ENCODE results near the gene USHBP1.

The USHBP1 gene

DNA sequence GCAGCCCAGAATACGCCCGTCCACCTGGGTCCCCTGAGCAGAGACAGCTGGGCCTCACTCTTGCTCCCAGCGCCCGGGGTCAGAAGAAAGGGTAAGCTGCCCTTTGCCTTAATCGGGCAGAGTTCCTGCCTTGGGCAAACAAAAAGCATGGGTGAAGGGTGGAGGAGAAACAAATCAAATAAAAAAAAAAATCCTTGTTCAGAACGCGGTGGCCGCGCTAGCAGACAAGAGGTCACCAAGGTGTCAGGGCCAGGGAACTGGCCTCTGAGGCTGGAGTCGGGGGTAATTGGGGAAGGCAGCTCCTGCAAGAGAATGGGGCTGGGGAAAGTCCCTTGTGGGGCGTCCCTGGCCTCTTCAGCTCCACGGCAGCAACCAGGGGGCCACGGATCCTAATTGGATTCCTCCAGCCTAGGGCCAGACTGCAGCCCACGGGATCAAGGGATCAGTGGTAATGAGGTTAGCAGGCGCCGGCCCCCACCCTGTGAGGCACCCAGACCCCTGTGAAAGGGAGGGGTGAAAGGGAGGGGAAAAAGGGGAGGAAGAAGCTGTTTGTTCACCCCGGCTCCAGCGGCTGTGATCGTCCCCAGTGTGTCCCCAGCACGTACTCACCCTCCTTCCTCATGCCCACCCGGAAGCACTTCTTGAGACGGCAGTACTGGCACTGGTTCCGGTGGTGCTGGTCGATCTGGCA lies 24.3 kb downstream of the USHBP1 start:
- DNase-seq (ENCODE audit: low read depth in 2 of 2) = no peak

DNA sequence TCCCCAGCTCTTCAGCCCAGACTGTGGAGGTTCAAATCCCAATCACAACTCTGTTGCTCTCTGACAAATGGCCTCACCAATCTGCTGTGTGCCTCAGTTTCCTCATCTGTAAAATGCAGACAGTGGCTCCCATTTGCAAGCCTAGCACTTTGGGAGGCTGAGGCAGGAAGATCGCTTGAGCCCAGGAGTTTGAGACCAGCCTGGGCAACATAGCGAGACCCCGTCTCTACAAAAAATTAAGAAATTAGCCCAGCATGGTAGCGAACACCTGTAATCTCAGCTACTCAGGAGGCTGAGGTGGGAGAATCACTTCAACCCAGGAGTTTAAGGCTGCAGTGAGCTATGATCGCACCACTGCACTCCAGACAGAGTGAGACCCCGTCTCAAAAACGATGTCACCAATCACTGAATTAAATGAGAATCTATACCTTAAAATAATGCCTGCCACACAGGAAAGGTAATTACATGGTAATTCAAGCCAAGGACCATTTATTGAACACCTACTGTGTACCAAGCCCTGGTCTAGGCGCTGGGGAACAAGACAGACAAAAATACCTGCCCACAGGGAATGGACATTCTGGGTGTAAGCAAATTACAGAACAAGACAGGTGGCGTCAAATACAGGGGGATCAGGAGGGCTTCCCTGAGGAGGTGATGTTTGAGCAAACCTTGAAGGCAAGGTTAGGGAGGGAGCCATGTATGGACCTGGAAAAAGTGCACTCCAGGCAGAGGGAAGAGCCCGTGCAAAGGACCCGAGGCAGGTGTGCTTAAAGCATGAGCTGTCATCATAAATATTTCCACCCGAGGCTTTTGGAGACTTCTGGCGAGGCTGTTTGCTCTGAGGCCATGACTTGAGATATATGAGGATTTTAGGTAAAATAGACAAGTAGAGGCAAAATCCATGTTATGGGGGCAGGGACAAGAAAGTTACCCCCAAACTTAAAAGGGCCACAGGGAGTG lies 26.5 kb downstream of the USHBP1 start:
- DNase-seq (ENCODE audit: low read depth in 2 of 2) = no peak

DNA sequence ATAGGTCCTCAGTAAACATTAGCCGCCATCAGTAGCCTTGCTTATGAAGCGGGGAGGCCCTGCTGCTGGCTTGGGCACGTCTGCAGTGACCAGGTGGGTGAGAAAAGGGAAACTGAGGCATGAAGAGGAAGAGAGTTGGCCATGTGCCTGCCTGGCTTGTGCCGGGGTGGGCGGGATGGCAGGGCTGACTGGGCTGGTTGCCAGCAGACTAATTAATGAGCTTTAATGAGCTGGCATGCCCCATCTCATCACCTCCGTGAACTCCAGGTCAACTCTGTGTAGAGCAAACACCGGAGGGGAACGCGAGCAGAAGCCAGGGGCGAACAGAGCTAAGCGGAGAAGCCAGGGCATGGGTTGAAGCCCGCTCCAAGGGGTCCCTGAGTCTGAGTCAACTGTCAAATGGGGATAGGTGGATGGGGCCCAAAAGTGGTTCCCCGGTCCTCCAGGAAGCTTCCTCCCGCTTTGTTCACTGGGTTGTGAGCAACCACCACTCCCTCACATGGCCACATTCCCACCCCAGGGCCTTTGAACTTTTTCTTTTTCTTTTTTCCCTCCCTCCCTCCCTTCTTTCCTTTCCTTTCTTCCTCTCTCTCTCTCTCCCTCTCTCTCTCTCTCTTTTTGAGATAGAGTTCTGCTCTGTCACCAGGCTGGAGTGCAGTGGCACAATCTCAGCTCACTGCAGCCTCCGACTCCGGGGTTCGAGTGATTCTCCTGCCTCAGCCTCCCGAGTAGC lies 27.6 kb downstream of the USHBP1 start:
- DNase-seq (ENCODE audit: low read depth in 2 of 2) = no peak

DNA sequence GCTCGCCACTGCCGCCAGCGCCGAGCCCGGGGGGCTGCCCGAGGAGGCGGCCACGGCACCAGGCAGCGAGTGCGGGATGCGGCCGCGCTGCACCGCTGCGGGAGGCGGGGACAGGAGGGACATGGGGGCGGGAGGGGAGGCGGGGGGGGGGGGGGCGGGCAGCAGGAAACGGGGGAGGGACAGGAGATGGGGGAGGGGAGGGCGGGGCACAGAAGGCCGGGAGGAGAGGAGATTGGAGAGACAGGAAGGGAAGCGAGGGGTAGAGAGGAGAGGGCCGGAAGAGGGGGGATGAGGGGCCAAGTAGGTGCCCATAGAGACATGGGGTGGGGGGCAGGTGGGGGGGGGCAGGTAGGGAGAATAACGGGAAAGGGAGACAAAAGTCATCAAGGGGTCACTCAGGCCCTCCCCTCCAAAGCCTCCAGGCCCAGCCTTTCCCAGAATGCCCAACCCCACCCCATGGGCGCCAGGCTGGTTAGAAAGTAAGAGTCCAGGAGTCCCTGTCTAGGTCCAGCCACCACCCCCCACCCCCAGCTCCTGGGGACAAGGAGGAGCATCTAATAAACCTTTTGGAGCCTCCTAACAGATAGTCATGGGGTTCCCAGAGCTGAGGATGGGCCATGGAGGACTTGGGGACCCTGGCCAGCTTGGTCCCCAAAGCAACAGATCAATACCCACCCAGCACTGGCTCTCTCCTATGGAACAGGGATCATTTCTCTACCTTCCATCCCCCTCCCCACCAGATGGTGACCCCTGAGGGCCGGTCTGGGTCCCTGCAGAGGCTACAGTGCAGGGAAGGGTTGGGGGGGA lies 28.4 kb downstream of the USHBP1 start:
- no peak for DNase-seq (ENCODE audit: low read depth in 2 of 2)

DNA sequence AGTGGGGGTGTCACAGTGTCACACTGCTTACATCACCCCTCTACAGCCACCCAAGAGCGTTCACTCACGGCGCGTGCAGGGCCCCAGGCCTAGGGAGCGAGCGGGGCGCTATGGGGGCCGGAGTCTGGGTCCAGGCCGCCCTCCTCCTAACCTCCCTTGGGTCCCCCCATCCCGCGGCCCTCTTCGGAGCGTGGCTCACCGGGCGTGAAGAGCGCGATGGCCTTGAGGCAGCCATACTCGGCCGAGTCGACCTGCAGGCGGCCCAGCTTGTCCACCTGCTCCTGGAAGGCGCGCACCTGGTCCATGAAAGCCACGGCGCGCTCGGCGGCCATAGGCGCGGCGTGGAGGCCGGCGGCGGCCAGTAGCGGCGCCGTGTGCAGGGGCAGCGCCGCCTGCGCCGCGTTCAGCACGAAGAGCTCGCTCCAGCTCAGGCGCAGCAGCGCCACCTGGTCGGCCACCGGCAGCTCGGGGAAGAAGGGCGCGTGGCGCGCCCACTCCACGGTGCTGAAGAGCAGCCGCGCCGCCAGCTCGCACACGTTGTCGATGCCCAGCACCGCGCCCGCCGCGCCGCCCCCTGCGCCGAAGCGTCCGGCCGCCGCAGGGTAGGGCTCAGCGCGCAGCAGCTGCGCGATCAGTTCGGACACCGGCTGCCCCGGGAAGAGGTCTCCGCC lies 29.1 kb downstream of the USHBP1 start:
- peak; percentile 46 to 56 for DNase-seq (ENCODE audit: low read depth in 2 of 2)

DNA sequence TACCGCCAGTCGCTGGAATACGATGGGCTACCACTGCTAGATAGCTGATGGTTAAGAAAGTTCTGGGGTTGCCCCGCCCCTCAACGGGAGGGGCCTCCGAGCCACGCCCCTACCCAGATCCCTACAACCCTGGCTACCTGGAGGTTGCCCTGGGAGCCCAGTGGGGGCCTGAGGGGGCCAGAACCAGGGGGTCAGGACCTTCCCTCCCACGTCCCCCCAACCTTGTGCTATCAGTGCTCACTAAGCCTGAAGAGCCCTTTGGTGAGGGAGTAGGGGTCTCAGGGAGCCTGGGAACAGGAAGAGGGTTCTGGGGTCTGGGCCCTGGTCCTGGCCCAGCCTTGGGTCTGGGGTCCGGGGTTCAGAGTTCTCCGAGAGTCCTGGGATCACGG lies 29.6 kb downstream of the USHBP1 start:
- DNase-seq (ENCODE audit: low read depth in 2 of 2) = peak in 1 of 2 donors; percentile 47

DNA sequence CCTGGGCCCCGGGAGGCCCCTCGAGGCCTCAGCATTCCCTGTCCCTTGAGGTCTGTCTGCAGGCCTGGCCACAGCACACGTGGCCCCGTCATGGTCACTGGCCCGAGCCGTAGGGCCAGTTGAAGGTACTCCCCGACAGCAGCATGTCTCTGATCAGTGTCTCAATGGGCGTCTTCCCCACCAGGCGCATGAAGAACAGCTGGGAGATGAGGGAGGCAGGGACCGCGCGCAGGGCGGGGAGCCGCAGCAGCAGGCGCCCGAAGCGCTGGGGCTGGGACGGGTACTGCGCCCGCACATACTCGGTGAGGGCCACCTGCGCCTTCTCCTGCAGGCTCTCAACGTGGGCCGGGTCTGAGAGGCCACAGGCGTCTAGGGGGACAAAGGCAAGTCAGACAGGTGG lies 32.3 kb downstream of the USHBP1 start:
- DNase-seq (ENCODE audit: low read depth in 2 of 2) = no peak

DNA sequence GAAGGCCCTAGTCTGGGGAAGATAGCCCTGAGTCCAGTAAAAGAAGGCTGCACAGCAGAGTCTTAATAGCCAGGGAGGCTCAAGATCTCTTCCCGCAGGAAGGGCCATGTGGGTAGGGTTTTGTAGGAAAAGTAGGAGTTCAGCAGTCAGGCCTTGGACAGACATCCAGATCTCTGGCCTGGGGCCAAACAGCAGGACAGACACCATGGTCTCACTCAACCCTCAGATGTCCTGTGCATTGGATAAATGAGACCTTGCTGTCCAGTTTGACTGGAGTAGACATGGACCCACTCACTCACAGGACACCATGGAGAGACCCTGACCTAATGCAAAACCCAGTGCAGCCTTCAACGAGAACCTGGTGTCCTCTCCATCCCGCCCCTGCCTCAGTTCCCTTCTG lies 34.7 kb downstream of the USHBP1 start:
- no peak for DNase-seq (ENCODE audit: low read depth in 2 of 2)

DNA sequence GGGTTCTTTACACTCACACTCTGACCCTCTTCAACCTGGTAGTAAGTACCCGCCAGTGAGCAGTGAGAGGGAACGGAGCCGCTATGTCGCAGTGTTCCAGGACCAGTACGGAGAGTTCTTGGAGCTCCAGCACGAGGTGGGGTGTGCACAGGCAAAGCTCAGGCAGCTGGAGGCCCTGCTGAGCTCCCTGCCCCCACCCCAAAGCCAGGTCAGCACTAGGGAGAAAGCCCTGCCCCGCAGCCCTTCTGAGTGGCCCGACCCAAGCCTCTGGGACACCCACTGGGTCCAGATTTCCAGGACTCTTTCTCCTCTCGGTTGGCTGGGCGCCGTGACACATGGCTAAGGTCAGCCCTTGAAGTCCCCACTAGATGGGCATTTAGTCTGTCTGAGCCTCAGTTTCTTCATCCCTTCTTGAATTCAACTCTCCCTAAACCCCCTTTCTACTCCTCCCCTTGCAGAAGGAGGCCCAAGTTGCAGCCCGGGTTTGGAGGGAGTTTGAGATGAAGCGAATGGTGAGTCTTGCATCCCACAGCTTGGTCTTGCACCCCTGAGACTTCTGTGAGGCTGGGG lies 36.7 kb downstream of the USHBP1 start:
- DNase-seq (ENCODE audit: low read depth in 2 of 2) = no peak

DNA sequence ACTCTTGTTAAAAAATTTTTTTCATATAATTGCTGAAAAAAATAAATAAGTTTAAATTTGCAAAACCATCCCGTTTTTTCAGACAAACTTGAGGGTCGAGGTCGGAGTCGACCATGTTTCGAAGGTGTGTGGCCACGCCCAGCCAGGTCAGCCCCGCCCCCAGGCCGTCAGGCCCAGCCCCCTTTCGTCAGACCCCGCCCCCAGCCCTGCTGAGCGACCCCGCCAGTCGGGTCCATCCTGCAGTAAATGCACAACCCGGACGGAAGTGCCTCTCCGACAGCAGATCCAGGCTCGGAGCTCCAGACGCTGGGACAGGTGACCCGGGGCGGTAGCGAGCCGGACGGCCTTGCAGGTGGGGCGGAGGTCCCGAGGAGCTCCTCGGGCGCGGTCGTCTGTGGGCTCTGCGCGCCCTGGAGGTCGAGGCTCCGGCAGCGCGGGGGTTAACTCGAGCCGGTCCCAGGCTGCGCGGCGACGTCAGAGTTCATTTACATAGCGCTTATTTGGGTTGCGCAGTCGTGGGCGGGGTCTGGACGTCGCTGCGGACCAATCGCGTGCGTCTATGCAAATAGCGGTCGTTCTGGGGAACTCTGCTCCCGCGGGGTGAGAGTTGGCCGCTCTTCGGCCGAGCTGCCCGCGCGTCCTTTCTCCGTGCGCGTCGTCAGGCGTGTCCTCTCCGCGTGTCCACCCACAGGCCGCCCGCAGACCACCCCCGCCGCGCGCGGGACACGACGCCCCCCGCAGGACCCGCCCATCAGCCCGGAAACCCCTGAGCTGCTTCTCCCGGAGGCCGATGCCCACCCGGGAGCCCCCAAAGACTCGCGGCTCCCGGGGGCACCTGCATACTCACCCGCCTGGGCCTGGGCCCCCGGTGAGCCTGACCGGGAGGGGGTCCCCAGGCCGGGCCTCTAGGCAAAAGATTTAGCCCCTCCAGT lies 38.3 kb downstream of the USHBP1 start, which contains the start of gene OCEL1:
OCEL1 (plus strand) TSS at position 225 of the 932 bp plus-strand sequence; CDS start at position 247, 22 bp downstream.
- DNase-seq (ENCODE audit: low read depth in 2 of 2) = peak; percentile 89 to 92

DNA sequence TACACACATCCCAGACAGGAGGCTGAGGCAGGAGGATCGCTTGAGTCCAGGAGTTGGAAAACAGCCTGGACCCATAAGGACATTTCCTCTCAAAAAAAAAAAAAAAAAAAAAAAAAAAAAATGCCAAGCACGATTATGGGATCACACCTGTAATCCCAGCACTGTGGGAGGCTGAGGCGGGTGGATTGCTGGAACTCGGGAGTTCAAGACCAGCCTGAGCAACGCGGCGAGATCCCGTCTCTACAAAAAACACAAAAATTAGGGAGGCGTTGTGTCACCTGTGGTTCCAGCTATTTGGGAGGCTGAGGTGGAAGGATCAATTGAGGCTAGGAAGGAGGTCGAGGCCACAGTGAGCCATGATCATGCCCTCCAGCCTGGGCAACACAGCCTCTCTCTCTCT lies 39.5 kb downstream of the USHBP1 start:
- DNase-seq (ENCODE audit: low read depth in 2 of 2) = no peak

DNA sequence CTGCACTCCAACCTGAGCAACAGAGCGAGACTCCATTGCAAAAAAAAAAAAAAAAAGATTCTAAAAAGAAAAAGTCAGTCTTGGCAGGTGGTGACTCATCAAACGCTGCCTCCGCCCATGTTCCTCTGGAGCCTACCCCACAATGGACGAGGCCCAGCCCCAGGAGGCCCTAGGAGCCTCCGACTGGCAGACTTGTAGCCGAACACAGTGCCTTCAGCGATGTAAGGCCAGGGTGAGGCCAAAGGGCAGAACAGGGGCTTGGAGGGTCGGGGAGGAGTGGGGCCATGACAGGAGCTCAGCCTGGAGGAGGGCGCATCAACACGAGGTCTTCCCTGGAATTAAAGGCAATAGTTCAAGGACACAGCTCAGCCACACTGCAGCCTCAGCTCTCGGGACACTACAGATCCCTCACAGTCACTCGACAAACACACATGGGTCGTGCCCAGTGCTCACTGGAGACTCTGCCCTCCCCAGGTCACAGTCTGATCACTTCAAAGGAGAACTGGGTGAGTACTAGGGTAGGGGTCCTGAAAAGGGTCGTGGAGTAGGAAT lies 44.3 kb downstream of the USHBP1 start:
- DNase-seq (ENCODE audit: low read depth in 2 of 2) = no peak

DNA sequence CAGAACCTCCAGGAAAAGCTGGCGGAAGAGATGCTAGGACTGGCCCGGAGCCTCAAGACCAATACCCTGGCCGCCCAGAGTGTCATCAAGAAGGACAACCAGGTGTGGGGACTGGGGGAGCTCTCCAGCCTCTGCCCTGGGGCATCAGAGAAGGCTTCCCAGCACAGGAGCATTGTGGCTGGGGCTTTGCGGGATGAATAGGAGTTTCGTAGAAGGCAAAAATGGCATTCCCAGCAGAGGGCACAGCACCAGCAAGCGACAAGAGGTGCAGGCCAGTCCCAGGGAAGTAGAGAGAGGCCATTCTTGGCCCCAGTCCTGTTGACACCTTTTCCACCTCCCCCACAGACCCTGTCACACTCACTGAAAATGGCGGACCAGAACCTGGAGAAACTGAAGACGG lies 45.3 kb downstream of the USHBP1 start:
- DNase-seq (ENCODE audit: low read depth in 2 of 2) = no peak

DNA sequence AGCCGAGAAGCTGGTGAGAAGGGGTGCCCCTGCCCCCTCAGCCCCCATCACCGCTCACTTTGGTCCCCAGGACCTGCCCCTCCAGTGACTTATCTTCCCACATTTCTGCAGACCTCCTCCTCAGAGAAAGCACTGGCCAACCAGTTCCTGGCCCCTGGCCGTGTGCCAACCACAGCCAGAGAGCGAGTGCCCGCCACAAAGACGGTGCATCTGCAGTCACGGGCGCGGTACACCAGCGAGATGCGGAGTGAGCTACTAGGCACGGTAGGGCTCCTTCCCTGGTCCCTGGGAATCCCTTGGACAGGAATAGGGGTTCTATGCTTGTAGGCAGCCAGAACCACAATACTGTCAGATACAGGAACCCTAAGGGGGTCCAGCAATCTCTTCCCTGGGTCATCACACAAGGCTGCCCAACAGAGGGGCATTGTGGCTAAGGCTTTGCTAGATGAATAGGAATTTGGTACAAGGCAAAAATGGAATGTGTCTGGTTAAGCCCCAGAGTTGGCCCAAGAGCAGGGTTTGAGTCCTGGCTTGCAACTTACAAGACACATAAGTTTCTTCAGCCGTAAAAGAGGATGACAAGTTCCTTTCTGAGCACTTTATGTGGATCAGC lies 48.4 kb downstream of the USHBP1 start:
- no peak for DNase-seq (ENCODE audit: low read depth in 2 of 2)

DNA sequence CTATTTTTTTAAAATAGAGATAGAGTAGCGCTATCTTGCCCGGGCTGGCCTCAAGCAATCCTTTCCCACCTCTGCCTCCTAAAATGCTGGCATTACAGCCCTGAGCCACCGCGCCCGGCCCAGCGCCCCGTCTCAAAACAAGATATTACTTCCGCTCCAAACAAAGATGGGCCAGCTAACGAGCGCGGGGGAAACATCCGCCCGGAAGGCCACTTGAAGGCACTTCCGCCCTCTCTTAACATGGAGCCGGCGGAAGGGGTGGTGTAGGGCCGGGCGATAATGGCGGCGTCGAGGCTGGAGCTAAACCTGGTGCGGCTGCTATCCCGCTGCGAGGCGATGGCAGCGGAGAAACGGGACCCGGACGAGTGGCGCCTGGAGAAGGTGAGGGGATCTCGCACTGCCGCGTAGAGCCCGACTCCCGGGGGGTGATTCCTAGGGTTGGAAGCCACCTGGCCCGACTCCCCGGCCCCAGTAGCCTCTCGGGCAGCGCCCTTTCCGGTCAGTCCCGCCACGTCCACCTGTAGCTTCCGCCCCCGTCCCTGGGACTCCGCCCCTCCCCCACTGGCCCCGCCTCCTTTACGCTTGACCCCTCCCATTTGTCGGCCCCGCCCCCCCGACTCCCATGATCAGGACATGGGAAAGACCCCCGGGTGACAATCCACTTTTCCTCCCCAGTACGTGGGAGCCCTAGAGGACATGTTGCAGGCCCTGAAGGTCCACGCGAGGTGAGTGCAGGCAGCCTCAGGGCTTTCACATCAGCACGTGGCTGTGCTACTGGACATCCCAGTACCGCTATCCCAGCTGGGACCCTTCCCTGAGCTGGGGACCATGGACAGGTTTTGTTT lies 49.2 kb downstream of the USHBP1 start, which contains the start of gene USE1:
USE1 (plus strand) TSS at position 231 of the 845 bp plus-strand sequence; CDS start at position 280, 49 bp downstream.
- DNase-seq (ENCODE audit: low read depth in 2 of 2) = peak; percentile 64 to 67

DNA sequence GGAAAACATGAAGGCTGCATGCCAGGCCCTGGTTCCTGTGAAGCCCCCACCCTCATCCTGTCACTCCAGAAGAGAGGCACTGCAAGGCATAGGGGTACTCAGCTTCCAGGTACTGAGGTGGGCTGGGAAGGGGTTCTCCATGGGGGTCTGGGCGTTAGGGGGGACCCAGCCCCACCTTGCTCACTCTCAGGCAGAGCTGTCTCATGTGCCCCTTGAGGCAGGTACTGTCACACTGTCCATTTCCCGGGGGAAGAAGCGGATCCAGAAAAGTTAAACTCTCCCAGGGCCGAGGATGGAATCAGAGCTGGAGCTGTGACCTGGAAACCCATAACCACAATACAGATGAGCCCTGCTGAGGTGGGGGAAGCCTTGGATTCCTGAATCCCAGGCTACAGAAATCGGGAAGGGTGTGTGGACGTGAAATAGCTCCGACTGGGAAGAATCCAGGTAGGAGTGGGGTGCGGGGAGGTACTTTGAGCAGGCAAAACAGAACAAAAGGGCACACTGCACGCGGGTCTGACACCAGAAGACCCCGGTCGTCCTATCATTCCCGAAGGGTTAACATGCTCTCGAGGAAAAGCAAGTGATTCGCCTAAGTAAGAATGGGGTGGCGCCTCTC lies 49.9 kb downstream of the USHBP1 start:
- no peak for DNase-seq (ENCODE audit: low read depth in 2 of 2)

DNA sequence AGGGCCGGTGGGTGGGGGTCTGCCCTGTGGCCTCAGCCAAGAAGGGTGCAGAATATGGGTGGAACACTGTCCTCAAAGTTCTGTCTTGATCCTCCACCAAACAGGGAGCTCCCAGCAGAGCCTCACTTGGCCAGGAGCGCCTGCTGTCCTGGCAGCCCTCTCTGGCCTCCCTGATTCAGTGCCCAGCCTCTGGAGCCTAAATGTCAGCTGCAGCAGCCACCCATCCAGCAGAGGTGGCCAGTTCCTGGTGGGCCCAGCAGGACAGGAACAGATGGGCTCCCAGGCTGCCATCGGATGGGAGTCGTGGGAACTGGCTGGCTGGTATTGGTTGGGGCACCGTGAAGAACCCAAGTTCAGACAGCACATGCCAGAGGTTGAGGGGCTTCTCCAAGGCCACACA lies 51.2 kb downstream of the USHBP1 start:
- DNase-seq (ENCODE audit: low read depth in 2 of 2) = no peak

Data from stimulated activated CD4-positive, alpha-beta T cell treated with anti-CD3 and anti-CD28 coated beads, Interleukin-1b, Interleukin-23, amount 100 ng/mL, for 1 hour (primary cell).